ENCODE data around the gene NELFB.

DNA sequence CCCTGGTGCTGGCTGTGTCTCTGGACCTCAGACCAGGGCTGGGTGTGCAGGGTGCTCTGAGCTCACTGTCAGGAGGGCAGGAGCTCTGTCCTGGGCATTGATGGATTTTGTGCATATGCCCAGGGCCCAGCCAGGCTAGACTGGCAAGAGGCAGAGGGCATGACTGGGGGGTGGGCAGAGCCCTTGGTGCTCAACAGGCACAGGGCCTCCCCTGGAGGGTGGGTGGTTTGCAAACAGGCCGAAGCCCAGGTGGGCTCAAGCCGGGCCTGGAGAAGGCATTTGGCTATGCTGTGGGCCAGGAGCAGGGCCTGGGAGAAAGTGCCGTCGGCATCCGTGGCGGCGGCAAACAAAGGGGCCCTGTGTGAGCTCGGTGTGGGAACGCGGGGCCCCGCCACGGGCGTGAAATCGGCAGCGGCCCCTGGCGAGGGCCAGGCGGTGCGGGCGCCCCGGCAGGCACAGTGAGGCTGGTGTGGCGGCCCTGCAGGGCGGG is 48.8 kb downstream of the NELFB start:
- TF ChIP-seq EZH2 (IDR thresholded peaks at IDR 0.05; ENCODE audit: borderline replicate concordance, low read depth, low read length, poor library complexity, severe bottlenecking) (no peak), CTCF (conservative IDR thresholded peaks at IDR 0.05; ENCODE audit: low read depth, low read length) (no peak)
